HepG2 (cell line): Measurements from ENCODE around the gene VPS37B. TPM values are rescaled to one million over a fixed set of nuclear protein-coding genes. Genes with fewer than 3 reads are reported as not detected.
A peak's percentile ranks its signal among the peaks of the same experiment; 100 is the strongest.

Experiments
- CBX2 ChIP-seq, 2 experiments: fragments of 200-600 bp in 1 of 2; sonication (generic); formaldehyde crosslinking in 1 of 2; IDR thresholded peaks; 2 replicates each; pipeline versions ENCODE4 v1.7.0 to v1.8.1; 2018 to 2022; ENCODE audit warnings: low read depth in 2 of 2, low read length in 1 of 2, mild to moderate bottlenecking in 1 of 2, missing genetic modification reagents in 1 of 2
- CREBL2 ChIP-seq: sonication (generic); formaldehyde crosslinking; IDR thresholded peaks from 2 replicates; pipeline ENCODE4 v1.8.1; 2023; ENCODE audit warnings: missing genetic modification reagents, mild to moderate bottlenecking, borderline replicate concordance
- GABPA ChIP-seq, 2 experiments: IDR thresholded peaks; 2 replicates each; pipeline ENCODE4 v1.6.1; 2011 to 2016; ENCODE audit warnings: low read depth in 2 of 2, low read length in 1 of 2, missing biosample characterization in 1 of 2, missing genetic modification characterization in 1 of 2
- HNRNPUL1 ChIP-seq: fragments of 200-400 bp; formaldehyde crosslinking; IDR thresholded peaks from 2 replicates; pipeline ENCODE4 v1.6.1; 2017; ENCODE audit warnings: low read depth, mild to moderate bottlenecking, low read length, moderate library complexity
- JUN ChIP-seq: sonication (generic); formaldehyde crosslinking; IDR thresholded peaks from 2 replicates; pipeline ENCODE4 v1.4.0; 2020; ENCODE audit warnings: mild to moderate bottlenecking, missing genetic modification reagents
- KDM4B ChIP-seq: sonication (generic); formaldehyde crosslinking; IDR thresholded peaks from 2 replicates; pipeline ENCODE4 v1.4.0; 2020; ENCODE audit warnings: missing genetic modification reagents
- MAFG ChIP-seq: sonication (generic); formaldehyde crosslinking; IDR thresholded peaks from 2 replicates; pipeline ENCODE4 v1.5.1; 2020; ENCODE audit warnings: mild to moderate bottlenecking, missing genetic modification reagents
- MAZ ChIP-seq, 2 experiments: sonication (generic) in 1 of 2; formaldehyde crosslinking in 1 of 2; IDR thresholded peaks; 2 replicates each; pipeline versions ENCODE4 v1.5.0 to v1.6.1; 2012 to 2020; ENCODE audit warnings: low read depth in 2 of 2, mild to moderate bottlenecking in 2 of 2, borderline replicate concordance in 1 of 2, improper control_type of control experiment in 1 of 2, low read length in 1 of 2, missing genetic modification reagents in 1 of 2, moderate library complexity in 1 of 2
- MIER3 ChIP-seq: IDR thresholded peaks from 2 replicates; pipeline ENCODE4 v1.6.1; 2016; ENCODE audit warnings: missing compliant biosample characterization, borderline replicate concordance
- MYC ChIP-seq: sonication (generic); formaldehyde crosslinking; IDR thresholded peaks from 2 replicates; pipeline ENCODE4 v1.9.0; 2021; ENCODE audit warnings: missing genetic modification reagents, borderline replicate concordance
- NR2F1 ChIP-seq, 2 experiments: fragments of 450-650 bp in 1 of 2; formaldehyde crosslinking in 1 of 2; IDR thresholded peaks; 2 replicates each; pipeline versions ENCODE4 v1.5.0 to v1.6.1; 2016 to 2020; ENCODE audit warnings: mild to moderate bottlenecking in 1 of 2, missing compliant biosample characterization in 1 of 2, missing genetic modification reagents in 1 of 2, moderate library complexity in 1 of 2
- PRDM10 ChIP-seq: sonication (generic); formaldehyde crosslinking; IDR thresholded peaks from 2 replicates; pipeline ENCODE4 v1.4.0; 2020; ENCODE audit warnings: low read depth, missing genetic modification reagents
- SMC3 ChIP-seq: IDR thresholded peaks from 2 replicates; pipeline ENCODE4 v1.6.1; 2011; ENCODE audit warnings: low read length, improper control_type of control experiment
- SUZ12 ChIP-seq: fragments of 150-350 bp; IDR thresholded peaks from 2 replicates; pipeline ENCODE4 v1.6.1; 2014; ENCODE audit warnings: low read depth, low read length
- ZBTB7A ChIP-seq: sonication (generic); formaldehyde crosslinking; IDR thresholded peaks from 2 replicates; pipeline ENCODE4 v1.8.0; 2022; ENCODE audit warnings: mild to moderate bottlenecking, missing genetic modification reagents
- ZNF121 ChIP-seq: sonication (generic); formaldehyde crosslinking; IDR thresholded peaks from 2 replicates; pipeline ENCODE4 v1.5.0; 2020; ENCODE audit warnings: mild to moderate bottlenecking, missing genetic modification reagents
- ZNF382 ChIP-seq: sonication (generic); formaldehyde crosslinking; IDR thresholded peaks from 2 replicates; pipeline ENCODE4 v1.5.0; 2020; ENCODE audit warnings: missing genetic modification reagents, mild to moderate bottlenecking, borderline replicate concordance
- ZNF446 ChIP-seq: sonication (generic); formaldehyde crosslinking; IDR thresholded peaks from 2 replicates; pipeline ENCODE4 v1.5.0; 2020; ENCODE audit warnings: mild to moderate bottlenecking, missing genetic modification reagents
- ZNF780A ChIP-seq: sonication (generic); formaldehyde crosslinking; IDR thresholded peaks from 2 replicates; pipeline ENCODE4 v1.8.0; 2022; ENCODE audit warnings: mild to moderate bottlenecking, missing genetic modification reagents, moderate library complexity
- ZNF782 ChIP-seq: sonication (generic); formaldehyde crosslinking; IDR thresholded peaks from 2 replicates; pipeline ENCODE4 v1.4.0; 2020; ENCODE audit warnings: missing genetic modification reagents, mild to moderate bottlenecking, borderline replicate concordance
- polyA plus RNA-seq, 8 experiments: library from polyadenylated mRNA; depleted of rRNA in 3 of 8; stranded (reverse) in 7 of 8; unstranded in 1 of 8; fragments of >200 nt; fragmentation: Illumina TruSeq in 4 of 8; extraction: Trizol in 4 of 8; gene quantifications; 2 replicates each; pipeline versions ENCODE4 v1.2.1 to v1.2.3, GENCODE V29; 2011 to 2016; ENCODE audit warnings: low read depth in 4 of 8, missing spikeins in 1 of 8, mixed read lengths in 1 of 8; ENCODE audit not compliant: insufficient read depth in 1 of 8
- total RNA-seq, 5 experiments: library from RNA; depleted of rRNA; stranded (reverse); fragments of >200 nt; fragmentation: Illumina TruSeq; extraction: Trizol; gene quantifications; 2 replicates each; pipeline ENCODE4 v1.2.3, GENCODE V29; 2016; ENCODE audit warnings: low read depth in 1 of 5
- TF ChIP-seq, protein P1 (sequence below): sonication (generic); formaldehyde crosslinking; conservative IDR thresholded peaks from 2 replicates; pipeline ENCODE4 v1.4.0; 2020; ENCODE audit warnings: mild to moderate bottlenecking, missing genetic modification reagents, moderate library complexity
- TF ChIP-seq, protein P2 (sequence below): sonication (generic); formaldehyde crosslinking; IDR thresholded peaks from 2 replicates; pipeline ENCODE4 v1.4.0; 2020; ENCODE audit warnings: mild to moderate bottlenecking, low read depth, missing genetic modification reagents

Gene VPS37B
- total and polyA plus RNA-seq, 2 of the 13 experiments (the other 11 are each of a cell fraction or from before 2014, with no cell fraction given): 4.6 to 5.3 TPM

GRCh38 chr12:122866379-122866778 is 29.5 kb downstream of the VPS37B start (continued):
- TF ChIP-seq MAZ (IDR thresholded peaks at IDR 0.05; ENCODE audit: borderline replicate concordance, low read depth, low read length) (0 out of 2 replicates have a peak, but pooled peaks have one; percentile 31), MAZ (CRISPR knock-in tag; IDR thresholded peaks at IDR 0.05; ENCODE audit: low read depth) (no peak), ZNF780A (no peak), GABPA (IDR thresholded peaks at IDR 0.05; ENCODE audit: low read depth, low read length) (no peak), GABPA (CRISPR knock-in tag; IDR thresholded peaks at IDR 0.05; ENCODE audit: low read depth) (no peak), MIER3 (CRISPR knock-in tag) (0 out of 2 replicates have a peak, but pooled peaks have one; percentile 27), SMC3 (no peak), CREBL2 (no peak), ZNF382 (no peak), CBX2 (IDR thresholded peaks at IDR 0.05; ENCODE audit: low read depth, low read length) (no peak), CBX2 (CRISPR knock-in tag; IDR thresholded peaks at IDR 0.05; ENCODE audit: low read depth) (no peak), ZNF121 (no peak), MYC (no peak), MAFG (no peak), ZBTB7A (0 out of 2 replicates have a peak, but pooled peaks have one; percentile 24), KDM4B (CRISPR knock-in tag) (no peak), ZNF446 (CRISPR knock-in tag) (no peak), SUZ12 (no peak), JUN (CRISPR knock-in tag) (no peak), NR2F1 (CRISPR knock-in tag; IDR thresholded peaks at IDR 0.05) (0 out of 4 replicates have a peak, but pooled peaks of 1 of the 2 experiments have one; percentile 19), HNRNPUL1 (no peak), PRDM10 (no peak), ZNF782 (CRISPR knock-in tag) (no peak)
- TF ChIP-seq, protein P1, sequence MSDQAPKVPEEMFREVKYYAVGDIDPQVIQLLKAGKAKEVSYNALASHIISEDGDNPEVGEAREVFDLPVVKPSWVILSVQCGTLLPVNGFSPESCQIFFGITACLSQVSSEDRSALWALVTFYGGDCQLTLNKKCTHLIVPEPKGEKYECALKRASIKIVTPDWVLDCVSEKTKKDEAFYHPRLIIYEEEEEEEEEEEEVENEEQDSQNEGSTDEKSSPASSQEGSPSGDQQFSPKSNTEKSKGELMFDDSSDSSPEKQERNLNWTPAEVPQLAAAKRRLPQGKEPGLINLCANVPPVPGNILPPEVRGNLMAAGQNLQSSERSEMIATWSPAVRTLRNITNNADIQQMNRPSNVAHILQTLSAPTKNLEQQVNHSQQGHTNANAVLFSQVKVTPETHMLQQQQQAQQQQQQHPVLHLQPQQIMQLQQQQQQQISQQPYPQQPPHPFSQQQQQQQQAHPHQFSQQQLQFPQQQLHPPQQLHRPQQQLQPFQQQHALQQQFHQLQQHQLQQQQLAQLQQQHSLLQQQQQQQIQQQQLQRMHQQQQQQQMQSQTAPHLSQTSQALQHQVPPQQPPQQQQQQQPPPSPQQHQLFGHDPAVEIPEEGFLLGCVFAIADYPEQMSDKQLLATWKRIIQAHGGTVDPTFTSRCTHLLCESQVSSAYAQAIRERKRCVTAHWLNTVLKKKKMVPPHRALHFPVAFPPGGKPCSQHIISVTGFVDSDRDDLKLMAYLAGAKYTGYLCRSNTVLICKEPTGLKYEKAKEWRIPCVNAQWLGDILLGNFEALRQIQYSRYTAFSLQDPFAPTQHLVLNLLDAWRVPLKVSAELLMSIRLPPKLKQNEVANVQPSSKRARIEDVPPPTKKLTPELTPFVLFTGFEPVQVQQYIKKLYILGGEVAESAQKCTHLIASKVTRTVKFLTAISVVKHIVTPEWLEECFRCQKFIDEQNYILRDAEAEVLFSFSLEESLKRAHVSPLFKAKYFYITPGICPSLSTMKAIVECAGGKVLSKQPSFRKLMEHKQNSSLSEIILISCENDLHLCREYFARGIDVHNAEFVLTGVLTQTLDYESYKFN (CRISPR knock-in tag): peak; percentile 67
- TF ChIP-seq, protein P2, sequence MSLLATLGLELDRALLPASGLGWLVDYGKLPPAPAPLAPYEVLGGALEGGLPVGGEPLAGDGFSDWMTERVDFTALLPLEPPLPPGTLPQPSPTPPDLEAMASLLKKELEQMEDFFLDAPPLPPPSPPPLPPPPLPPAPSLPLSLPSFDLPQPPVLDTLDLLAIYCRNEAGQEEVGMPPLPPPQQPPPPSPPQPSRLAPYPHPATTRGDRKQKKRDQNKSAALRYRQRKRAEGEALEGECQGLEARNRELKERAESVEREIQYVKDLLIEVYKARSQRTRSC: no peak
